GM20431 (cell line): ENCODE measurements around the gene KCNN1.
"Not testable (repeated sequence)": the region's sequence is repeated elsewhere in the genome, so short reads cannot be mapped to it uniquely, and the experiment has no call there.

ENCODE experiments used
- in situ Hi-C: fragments of 300-500 bp; cut with MseI, MboI; formaldehyde crosslinking; loops from one replicate; pipeline ENCODE4 v1.15.0; 2020; ENCODE audit warnings: low sequenced_read_pairs; ENCODE audit not compliant: unreplicated experiment

KCNN1 gene

DNA sequence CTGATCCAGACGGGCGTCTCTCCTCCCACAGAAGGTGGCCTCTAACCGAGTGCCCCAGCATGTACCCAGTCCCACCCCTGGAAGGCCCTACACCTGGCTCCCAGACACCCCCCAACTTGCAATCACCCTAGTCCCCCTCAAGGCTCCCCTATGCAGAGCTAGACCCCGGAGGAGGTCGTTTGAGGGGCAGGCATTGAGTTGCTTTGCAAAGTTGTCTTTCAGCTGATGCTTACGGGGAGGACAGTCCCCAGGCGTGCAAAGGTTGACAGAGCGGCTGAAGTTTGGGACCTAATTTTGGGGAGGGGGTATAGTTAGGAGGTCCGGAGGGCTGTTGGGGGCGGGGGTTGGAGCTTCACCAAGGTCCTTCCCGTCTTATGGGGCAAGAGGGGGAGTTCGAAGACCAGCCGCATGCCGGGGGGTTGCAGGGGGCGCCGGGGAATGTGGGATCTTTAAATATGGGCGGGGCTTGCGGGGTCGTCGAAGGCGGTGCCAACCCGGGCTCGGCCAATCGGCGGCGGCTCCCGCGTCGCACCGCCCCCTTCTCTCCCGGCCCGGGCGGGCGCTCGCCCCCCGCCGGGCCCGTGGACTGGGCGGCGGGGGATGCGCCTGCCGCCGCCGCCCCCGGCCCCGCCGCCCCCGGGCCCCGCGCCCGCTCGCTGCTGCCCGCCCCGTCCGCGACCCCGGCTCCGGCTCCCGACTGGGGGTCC lies at the start of gene KCNN1:
KCNN1 (plus strand) TSS at position 558 of the 707 bp plus-strand sequence. CDS start 6,782 bp downstream, outside the sequence.
- in situ Hi-C loops: no loop called here

DNA sequence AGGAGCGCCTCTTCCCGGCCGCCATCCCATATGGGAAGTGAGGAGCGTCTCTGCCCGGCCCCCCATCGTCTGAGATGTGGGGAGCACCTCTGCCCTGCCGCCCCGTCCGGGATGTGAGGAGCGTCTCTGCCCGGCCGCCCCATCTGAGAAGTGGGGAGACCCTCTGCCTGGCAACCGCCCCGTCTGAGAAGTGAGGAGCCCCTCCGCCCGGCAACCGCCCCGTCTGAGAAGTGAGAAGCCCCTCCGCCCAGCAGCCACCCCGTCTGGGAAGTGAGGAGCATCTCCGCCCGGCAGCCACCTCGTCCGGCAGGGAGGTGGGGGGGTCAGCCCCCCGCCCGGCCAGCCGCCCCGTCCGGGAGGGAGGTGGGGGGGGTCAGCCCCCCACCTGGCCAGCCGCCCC lies 48.8 kb upstream of the KCNN1 start:
- in situ Hi-C loops: not testable (repeated sequence)

DNA sequence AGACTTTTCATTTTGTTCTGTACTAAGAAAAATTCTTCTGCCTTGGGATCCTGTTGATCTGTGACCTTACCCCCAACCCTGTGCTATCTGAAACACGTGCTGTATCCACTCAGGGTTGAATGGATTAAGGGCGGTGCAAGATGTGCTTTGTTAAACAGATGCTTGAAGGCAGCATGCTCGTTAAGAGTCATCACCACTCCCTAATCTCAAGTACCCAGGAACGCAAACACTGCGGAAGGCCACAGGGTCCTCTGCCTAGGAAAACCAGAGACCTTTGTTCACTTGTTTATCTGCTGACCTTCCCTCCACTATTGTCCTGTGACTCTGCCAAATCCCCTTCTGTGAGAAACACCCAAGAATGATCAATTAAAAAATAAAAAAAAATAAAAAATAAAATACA lies 47.8 kb upstream of the KCNN1 start:
- in situ Hi-C loops: not testable (repeated sequence)

DNA sequence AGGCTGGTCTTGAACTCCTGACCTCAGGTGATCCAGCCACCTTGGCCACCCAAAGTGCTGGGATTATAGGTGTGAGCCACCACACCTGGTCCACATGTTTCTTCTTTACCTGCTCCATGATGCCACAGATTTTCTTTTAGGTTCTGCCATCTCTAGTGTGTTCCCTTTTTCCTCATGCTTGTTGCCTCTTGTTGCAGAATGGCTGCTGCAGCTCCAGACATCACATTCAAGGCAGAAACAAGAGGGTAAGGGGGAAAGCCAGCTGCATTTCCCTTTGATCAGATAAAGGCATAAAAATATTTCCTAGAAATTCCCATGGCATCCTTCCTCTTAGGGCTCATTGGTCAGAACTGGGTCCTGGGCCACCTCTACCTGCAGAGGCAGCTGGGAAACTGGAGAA lies 46.4 kb upstream of the KCNN1 start:
- in situ Hi-C loops: no loop called here

DNA sequence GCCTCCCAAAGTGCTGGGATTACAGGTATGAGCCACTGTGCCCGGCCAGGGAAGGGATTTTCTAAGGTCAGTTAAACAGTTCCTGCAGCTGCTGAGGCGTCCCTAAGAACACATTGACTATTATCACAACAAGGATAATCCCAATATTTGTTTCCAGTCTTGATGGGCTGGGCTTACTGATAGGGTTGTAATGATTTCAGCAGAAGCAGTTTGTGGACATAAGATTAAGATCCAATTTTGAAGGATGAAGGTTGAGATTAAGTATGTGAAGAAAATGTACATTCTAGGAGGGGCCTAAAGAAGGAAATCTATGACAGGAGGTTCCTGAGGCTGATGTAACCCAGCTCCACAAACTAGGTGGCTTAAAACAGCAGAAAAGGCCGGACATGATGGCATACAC lies 44.8 kb upstream of the KCNN1 start:
- in situ Hi-C loops: no loop called here

DNA sequence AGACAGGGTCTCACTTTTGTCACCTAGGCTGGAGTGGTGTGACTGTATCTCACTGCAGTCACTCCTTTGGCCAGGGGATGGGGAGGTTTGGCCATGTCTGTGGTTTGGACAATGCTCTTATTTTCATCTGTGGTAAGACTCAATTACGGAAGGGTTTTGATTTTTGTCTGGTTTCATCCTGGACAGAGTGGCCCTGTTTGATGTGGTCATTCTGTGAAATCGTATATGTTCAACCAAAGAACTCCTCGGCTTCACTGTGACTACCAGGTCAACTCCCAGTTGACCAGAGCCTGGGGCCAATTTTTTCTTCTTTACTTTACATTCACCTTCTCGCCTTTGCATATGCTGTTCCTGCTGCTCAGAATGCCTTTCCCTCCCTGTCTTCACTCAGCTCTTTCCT lies 40.9 kb upstream of the KCNN1 start:
- in situ Hi-C loops: no loop called here

DNA sequence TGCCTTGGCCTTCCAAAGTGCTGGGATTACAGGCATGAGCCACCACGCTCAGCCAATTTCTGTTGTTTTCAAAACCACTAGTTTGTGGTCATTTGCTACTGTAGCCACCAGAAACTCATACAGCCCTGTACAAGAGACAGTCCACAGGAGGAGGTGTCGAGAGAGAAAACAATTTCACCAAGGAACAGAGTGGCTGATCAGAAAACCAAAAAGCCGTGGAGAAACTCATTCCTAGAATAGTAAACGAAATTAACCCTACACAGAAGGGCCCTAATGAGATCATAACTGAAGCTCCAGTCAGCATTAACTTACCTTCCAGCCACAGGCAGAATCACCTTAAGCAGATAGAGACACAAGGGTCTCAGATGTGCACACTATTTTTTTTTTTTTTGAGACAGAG lies 37.9 kb upstream of the KCNN1 start:
- in situ Hi-C loops: no loop called here

DNA sequence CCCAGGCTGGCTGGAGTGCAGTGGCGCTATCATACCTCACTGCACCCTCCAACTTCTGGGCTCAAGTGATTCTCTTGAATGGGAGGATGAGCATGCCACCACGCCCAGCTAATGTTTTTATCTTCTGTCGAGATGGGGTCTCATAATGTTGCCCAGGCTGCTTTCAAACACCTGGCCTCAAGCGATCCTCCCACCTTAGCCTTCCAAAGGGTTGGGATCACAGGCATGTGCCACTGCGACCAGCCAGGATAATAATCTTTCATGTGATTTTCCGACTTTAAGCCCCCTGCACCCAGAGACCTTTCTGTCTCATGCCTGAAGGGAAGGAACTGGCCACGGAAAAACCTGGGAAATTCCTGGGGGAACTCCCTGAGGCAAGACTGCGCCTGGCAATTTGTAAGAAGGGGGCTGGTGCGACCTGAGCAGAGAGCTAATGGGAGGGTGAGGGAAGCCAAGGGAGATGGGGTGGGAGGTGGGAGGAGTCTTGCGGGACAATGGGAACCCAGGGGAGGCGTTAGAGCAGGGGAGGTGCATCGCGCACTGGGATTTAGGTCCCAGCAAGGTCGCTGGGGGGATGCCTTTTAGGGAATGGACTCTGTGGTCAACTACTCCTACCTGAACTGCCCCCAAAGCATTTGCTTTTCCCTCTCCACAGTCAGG lies 35.2 kb upstream of the KCNN1 start:
- in situ Hi-C loops: loop anchor here (5.0 kb wide), 1 partner anchor 64 kb away; no protein-coding TSS in a partner anchor

DNA sequence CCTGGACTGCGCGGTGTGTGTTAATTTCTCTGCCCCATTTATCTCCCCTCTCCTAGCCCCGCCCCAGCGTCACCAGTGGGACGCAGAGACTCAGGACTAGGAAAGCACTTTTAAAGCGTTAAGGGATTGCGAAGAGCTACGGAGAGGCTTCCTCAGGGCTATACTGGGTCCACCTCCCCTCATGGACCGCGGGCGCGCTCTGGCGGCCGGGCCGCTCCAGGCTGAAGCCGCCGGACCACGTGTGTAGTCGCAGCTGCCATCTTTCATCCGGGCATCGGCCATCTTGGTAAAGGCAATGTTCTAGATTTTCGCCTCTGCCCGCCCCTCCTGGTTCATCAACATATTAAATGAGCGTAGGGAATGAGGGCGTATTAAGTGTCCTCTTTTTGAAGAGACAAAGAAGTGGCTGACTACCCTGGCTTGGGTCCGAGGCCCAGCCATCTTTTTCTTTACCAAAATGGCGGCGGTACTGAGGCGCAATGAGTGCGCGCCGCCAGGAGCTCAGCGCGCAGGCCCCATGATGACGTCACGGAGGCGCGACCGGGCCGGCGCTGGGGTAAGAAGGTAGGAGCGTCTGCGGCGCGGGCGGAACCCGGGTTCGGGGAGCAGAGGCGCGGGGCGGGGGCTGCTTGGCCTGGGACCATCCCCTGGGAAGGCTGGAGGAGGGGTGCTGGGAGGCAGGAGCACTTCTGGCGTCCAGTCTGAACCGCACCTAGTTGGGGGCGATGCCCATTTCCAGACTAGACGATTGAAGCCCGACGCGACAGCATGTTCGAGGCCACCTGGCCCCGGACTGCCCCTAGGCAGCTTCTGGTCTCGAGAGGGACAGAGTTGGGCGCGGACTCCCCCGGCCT lies 34.2 kb upstream of the KCNN1 start, which contains the start of gene CCDC124:
CCDC124 (plus strand) TSS at position 531 of the 854 bp plus-strand sequence. CDS start 3,406 bp downstream, outside the sequence.
- in situ Hi-C loops: loop anchor here (5.0 kb wide), 1 partner anchor 65 kb away; no protein-coding TSS in a partner anchor

DNA sequence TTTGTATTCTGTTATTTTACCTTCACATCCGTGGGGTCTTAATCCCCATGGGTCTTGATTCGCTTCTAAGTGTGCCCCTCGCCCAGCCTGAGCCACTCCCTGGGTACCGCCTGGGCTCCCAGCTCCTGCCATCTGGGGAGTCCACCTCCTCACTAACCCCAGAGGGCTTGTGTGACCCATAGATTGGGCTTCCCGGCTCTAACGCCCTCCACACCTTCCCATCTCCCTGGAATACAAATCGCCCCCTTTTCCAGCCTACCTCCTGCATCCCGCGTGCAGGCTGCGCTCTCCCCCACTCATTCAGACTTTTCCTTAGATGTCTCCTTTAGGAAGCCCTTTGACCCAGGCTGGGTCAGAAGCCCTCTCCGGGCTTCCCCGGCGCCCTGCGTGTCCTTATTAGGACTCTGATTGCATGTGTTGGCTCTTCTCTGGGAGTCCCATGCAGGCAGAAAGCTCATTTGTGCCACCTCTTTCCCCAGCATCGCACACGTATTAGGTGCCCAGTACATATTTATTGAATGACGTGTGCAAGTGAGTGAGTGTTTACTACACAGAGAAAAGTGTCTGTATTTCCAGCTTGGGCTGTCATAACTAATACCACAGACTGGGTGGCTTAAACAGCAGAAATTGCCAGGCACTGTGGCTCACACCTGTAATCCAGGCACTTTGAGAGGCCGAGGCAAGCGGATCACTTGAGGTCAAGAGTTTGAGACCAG lies 33.3 kb upstream of the KCNN1 start:
- in situ Hi-C loops: loop anchor here (5.0 kb wide), 1 partner anchor 66 kb away; no protein-coding TSS in a partner anchor

DNA sequence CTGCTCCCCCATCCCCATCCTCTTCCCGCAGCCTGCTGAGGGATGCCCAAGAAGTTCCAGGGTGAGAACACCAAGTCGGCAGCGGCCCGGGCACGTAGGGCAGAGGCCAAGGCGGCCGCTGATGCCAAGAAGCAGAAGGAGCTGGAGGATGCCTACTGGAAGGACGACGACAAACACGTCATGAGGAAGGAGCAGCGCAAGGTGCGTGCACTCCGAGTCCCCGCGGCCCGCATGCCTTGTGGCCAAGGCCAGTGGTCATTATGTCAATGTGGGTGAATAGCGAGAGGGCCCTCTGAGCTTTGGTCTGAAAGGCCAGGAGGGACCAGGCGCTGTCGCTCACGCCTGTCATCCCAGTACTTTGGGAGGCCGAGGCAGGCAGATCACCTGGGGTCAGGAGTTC lies 30.5 kb upstream of the KCNN1 start:
- in situ Hi-C loops: loop anchor here (5.0 kb wide), 1 partner anchor 56 kb away; no protein-coding TSS in a partner anchor

DNA sequence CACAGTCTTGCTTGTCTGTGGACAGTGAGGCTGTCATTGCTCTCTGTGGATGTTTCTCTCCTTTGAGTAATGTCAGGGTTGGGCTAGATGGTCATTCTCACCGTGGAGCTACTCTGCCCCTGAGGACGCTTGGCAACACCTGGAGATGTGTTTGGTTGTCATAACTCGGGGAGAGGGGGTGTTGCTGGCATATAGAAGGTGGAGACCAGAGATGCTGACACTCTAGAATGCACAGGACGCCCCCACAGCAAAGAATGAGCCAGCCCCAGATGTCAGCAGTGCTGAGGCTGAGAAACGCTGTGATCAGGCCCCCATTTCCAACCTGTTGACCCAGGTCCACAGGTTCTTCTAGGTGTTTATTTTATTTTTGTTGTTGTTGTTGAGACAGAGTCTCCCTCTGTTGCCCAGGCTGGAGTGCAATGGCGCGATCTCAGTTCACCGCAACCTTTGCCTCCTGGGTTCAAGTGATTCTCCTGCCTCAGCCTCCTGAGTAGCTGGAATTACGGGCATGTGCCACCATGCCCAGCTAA lies 29.5 kb upstream of the KCNN1 start:
- in situ Hi-C loops: loop anchor here (5.0 kb wide), 1 partner anchor 55 kb away; no protein-coding TSS in a partner anchor

DNA sequence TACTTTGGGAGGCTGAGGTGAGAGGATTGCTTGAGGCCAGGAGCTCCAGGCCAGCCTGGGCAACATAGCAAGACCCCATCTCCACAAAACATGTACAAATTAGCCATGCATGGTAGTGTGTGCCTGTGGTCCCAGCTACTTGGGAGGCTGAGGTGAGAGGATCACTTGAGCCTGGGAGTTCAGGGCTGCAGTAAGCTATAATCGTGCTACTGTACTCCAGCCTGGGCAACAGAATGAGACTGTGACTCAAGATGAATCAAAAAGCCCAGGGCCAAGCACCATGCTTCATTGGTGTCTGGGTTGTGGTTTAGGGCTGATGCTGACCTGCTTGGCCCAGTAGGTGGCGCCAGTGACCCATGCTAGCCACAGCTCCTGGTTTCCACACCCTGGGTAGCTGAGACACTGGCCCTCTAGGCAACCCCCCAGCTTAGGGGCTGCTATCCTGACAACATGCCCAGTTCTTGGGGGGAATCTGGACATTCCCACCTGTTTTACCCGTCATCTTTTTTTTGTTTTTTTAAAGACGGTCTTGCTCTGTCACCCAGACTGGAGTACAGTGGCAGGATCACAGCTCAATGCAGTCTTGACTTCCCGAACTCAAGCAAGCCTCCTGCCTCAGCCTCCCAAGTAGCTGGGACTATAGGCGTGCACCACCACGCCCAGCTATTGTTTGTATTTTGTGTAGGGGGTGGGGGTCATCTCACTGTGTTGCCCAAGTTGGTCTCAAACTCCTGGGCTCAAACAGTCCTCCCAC lies 28.6 kb upstream of the KCNN1 start:
- in situ Hi-C loops: loop anchor here (5.0 kb wide), 1 partner anchor 54 kb away; no protein-coding TSS in a partner anchor

DNA sequence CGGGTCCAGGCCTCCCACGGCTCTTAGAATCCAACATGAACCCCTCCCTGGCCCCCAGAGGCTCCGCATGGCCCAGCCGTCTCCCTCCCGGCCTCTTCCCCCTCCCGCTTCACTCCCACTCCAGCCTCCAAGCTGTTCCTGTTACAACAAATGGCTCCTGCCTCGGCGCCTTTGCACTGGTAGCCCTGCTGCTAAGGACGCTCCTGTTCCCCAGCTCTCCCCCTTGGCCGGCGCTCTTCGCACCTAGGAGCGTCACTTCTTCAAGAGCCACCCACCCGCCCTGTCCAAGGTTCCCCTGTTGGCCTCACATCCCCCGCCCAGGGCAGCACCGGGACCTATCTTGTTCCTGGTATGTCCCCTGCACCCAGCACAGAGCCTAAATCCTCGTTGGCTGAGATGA lies 24.7 kb upstream of the KCNN1 start:
- in situ Hi-C loops: no loop called here

DNA sequence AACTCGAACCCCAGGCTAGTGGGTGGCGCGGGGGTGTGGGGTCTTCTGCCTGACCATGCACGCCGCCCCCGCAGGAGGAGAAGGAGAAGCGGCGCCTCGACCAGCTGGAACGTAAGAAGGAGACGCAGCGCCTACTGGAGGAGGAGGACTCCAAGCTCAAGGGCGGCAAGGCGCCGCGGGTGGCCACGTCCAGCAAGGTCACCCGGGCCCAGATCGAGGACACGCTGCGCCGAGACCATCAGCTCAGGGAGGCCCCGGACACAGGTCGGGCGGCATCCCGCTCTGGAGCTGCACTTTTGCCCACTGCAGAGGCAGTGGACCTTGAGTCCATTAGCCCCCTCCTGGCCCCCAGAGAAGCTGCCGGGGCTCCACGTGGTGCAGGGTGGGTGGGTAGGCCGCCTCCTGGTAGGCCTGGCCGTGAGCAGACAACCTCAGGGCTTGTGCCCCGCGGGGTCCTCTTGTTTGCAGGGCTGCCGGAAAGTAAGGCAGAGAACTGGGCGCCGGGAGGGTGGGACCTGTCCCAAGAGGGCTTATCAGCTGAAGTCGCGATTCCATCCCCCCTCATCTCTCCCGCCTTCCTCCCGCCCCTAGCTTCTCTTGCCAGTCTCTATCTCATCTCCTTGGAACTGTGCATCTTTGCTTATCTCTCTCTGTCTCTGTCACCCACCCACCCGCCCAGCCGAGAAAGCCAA lies 24.2 kb upstream of the KCNN1 start:
- in situ Hi-C loops: no loop called here

DNA sequence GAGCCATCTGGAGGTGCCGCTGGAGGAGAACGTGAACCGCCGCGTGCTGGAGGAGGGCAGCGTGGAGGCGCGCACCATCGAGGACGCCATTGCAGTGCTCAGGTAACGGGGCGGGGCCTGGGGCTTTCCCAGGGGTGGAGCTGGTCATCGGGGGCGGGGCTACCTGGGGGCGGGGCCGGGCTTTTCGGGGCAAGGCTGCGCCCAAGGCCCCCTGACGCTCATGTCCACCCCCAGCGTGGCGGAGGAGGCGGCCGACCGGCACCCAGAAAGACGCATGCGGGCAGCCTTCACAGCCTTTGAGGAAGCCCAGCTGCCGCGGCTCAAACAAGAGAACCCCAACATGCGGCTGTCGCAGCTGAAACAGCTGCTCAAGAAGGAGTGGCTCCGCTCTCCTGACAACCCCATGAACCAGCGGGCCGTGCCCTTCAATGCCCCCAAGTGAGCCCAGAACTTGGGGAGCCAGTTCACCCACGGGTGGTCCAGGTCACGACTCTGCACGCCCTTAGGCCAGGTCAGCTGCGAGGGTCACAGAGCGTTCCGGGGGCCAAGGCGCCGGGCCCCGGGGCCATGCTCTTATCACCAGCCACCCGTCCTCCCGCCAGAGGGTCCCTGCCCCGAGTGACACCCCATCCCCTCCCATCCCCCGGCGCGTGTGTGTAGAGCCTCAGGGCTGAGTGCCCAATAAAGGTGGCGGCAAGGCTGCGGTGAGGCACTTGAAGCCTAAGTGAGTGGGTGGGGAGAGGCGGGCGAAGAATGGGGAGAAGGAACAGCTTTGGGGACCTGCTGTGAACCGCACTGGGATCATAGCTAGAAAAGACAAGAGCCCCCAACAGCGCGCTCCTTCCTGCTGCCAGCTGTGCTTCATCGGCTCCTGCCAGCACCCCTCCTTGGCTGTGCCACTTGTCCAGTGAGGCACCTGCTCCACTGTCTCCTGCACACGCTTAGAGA lies 23.4 kb upstream of the KCNN1 start:
- in situ Hi-C loops: no loop called here

DNA sequence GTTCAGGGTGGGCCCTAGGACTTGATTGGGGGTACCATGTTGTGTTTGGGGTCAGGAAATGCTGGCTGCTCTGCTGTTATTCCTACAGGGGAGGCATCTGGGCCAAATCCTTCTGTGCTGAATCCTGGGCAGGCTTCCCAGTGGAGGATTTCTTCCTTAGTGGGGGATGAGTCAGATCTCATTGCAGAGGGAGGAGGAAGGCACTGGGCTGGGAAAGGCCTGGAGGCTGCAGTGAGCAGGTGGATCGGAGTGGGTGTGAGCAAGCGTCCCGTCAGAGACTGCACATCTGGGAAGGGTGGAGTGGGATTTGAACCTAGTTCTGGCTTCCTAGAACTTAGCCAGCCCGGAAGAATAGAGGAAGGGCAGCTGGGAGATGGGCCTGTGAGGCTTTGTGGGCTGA lies 22.6 kb upstream of the KCNN1 start:
- in situ Hi-C loops: no loop called here
